Measurements from ENCODE around the gene CCDC191.

CCDC191 gene

DNA sequence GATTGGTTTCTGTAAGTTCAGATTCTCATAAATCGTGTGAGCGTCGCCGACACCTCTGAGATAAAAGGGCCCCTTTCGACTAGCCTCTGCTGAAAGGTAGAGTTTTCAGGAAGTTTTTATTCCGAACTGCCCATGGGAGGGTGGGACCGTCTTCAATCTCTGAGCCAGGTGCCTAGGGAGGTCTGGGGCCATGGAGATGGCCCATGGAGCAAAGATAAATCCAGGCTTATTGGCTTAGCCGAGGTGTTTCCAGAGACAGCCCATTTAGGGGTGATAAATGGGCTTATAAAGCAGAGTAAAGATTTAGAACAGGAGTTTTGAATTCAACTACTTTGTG is 653 bp upstream of the CCDC191 start:
- no peak for DNase-seq (ENCODE audit: low read depth in 2 of 2)

DNA sequence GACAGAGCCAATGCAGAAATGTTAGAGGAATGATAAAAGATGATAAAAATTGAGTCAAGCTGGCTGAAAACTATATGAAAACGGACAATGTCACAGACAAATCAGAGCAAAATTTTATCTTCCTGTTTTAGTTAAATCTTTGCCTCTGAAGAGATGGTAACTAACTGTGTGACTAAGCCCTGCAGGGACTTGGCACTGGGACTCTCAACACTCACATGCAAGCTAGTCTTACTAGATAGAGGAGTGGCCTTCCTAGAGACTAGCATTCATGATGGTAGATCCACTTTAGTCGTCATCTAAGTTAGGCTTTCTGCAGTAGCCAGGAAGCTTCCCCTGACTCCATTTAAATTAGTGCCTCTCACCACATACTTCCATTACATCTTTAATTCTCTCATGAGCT is 4.1 kb downstream of the CCDC191 start:
- DNase-seq (ENCODE audit: low read depth in 2 of 2), result no peak

- no peak for DNase-seq (ENCODE audit: low read depth in 2 of 2)
Observed at GRCh38 chr3:114043205-114043604, 13.1 kb downstream of the CCDC191 start.

- no peak for DNase-seq (ENCODE audit: low read depth in 2 of 2)
Observed at GRCh38 chr3:114035896-114036295, 20.4 kb downstream of the CCDC191 start.

DNA sequence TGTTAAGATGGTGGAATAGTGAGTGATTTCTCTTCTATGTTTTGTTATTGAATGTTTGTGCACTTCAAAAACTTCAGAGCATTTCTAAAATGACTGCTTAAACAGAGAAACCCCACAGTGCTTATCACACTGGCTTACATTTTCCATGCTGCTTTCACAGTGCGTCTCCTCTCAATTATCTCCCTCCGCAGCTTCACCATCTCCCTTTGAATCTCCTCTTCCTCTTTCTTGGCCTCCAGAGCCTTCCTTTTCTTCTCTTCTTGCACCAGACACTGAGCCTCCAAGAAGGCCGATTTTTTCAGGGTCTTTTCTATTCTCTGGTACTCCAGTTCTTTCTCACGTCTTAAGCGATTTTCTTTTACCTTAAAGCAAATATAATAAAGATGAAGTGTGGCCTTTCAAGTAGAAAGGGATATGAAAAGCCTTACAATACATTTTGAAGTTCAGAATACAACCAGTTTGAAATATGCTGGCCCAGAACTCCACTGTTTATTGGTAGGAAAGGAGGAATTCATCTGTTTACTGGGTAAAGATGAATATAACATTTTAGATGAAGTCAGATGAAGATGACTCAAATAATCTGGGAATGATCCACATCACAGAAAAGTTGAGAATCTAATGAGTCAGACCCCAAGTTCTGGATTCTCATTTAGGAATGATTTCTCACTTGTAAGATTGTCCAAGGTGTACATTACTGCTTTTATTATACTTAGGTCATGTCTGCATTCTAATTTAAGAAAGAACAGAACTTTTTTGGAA is 21.4 kb downstream of the CCDC191 start:
- no peak for DNase-seq (ENCODE audit: low read depth in 2 of 2)

GRCh38 chr3:114034211-114034610 is 22.1 kb downstream of the CCDC191 start:
- no peak for DNase-seq (ENCODE audit: low read depth in 2 of 2)

- no peak for DNase-seq (ENCODE audit: low read depth in 2 of 2)
Observed at GRCh38 chr3:114033721-114034120, 22.6 kb downstream of the CCDC191 start.

DNA sequence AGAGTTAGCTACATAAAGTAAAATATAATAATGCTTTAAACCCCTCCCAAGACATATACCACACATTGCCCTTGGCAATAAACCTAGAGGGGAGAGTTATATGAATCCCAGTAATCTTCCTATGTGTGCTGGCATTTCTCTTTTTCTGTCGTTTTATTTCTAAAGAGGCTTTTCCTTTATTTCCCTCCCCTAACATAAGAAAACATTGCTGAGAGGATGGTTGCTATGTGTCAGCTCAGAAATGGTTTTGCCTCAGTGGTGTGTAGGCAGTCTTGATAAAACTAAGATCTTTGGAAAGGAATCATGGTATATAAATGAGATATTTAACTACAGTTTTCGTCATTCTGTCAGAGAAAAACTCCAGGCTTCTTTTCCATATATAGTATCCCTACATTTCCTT is 30.0 kb downstream of the CCDC191 start:
- DNase-seq (ENCODE audit: low read depth in 2 of 2), result no peak

- no peak for DNase-seq (ENCODE audit: low read depth in 2 of 2)
Observed at GRCh38 chr3:114025451-114025850, 30.9 kb downstream of the CCDC191 start.

GRCh38 chr3:114022145-114022802 is 34.1 kb downstream of the CCDC191 start:
- no peak for DNase-seq (ENCODE audit: low read depth in 2 of 2)

DNA sequence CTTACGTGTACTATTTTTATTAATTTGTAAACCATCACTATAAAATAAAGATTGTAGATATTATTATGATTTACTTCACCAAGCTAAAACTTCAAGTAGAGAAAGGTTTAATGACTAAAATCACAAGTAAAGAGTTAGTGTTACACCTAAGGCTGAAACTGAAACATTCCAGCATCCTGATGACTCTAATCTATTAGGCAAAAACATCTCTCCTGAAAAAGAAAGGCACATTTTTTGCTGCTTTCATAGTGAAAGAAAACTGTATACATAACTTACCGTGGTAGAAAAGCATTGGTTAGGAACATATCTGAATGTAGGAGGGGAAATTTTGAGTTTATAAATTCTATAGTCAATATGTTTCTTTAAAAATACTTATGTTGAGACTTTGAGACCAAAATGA is 35.4 kb downstream of the CCDC191 start:
- no peak for DNase-seq (ENCODE audit: low read depth in 2 of 2)

- DNase-seq (ENCODE audit: low read depth in 2 of 2), result no peak
Observed at GRCh38 chr3:114019486-114019885, 36.8 kb downstream of the CCDC191 start.

- no peak for DNase-seq (ENCODE audit: low read depth in 2 of 2)
Observed at GRCh38 chr3:114014211-114014610, 42.1 kb downstream of the CCDC191 start.

- no peak for DNase-seq (ENCODE audit: low read depth in 2 of 2)
Observed at GRCh38 chr3:114011059-114011797, 45.1 kb downstream of the CCDC191 start.

- no peak for DNase-seq (ENCODE audit: low read depth in 2 of 2)
Observed at GRCh38 chr3:114005481-114005880, 50.8 kb downstream of the CCDC191 start.

- DNase-seq (ENCODE audit: low read depth in 2 of 2), result no peak
Observed at GRCh38 chr3:113985541-113985940, 70.8 kb downstream of the CCDC191 start.

DNA sequence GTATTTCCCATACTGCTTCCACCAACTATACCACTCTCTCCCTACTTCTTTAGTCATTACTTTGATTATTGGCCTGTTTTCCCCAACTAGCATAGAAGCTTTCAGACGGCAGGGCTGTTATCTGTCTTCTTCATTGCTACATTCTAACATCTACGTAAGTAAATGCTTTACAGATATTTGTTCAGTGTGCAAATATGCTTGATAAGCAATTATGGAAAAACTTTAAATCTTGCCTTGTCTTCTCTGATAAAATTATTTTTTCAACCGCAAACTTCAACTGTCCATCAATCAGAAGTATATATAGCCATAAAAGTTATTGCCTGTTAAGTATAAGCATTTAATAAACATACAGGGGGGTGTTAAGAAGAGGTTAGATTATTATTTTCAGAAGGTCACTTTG is 72.8 kb downstream of the CCDC191 start:
- DNase-seq (ENCODE audit: low read depth in 2 of 2), result no peak

DNA sequence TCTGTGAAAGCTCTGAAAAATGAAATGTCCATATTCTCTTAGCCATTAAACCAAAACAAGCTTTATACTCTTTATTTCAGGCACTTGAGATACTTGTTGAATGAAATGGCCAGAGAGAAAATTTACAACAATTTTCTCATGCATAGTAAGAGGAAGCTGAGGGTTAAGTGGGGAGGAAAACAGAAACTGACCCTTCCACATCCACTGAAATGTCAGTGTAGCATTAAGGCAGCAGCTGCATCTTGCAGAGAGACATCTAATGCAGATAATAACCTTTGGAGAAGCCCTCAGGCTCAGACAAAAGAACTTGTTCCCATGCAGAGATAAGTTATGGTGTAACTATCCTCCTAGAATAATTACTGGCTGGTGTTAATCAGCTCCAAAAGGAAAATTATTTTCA is 74.5 kb downstream of the CCDC191 start:
- no peak for DNase-seq (ENCODE audit: low read depth in 2 of 2)

- no peak for DNase-seq (ENCODE audit: low read depth in 2 of 2)
Observed at GRCh38 chr3:113979916-113980315, 76.4 kb downstream of the CCDC191 start.

- DNase-seq (ENCODE audit: low read depth in 2 of 2), result no peak
Observed at GRCh38 chr3:113977822-113978221, 78.5 kb downstream of the CCDC191 start.

DNA sequence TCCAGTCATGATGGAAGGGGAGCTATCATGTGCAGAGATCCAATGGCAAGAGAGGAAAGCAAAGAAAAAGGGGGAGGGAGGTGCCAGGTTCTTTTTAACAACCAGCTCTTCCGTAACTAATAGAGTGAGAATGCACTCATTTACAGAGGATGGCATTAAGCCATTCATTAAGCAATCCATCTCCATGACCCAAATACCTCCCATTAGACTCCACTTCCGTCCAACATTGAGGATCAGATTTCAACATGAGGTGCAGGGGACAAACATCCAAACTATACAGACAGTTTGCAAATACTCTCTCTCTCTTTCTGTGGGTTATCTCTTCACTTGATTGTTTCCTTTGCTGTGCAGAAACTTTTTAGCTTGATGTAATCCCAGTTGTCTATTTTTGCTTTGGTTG is 87.3 kb downstream of the CCDC191 start:
- no peak for DNase-seq (ENCODE audit: low read depth in 2 of 2)

- no peak for DNase-seq (ENCODE audit: low read depth in 2 of 2)
Observed at GRCh38 chr3:113966172-113966571, 90.2 kb downstream of the CCDC191 start.

DNA sequence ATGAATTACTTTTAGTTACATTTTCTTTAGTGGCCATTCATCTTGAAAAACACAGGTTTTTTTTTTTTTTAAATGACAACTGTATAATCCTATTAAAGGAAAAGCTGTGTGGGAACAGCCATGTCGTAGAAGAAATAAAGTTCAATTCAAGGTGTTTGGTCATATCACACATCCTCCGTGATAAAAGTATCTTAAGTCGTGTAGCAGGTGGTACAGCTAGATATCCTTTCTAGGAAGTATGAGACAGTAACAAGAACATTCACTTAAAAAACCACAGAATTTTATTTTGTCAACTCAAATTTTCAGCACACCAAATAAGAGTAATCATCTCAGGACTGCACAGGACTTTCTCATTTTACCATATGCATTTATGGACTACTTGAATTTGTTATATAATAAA is 92.4 kb downstream of the CCDC191 start:
- DNase-seq (ENCODE audit: low read depth in 2 of 2), result no peak

All from stimulated activated CD4-positive, alpha-beta T cell treated with anti-CD3 and anti-CD28 coated beads, Interleukin-15, amount 100 ng/mL, for 48 hours (primary cell).